ENCODE results near the gene DISC1.

DISC1 gene

DNA sequence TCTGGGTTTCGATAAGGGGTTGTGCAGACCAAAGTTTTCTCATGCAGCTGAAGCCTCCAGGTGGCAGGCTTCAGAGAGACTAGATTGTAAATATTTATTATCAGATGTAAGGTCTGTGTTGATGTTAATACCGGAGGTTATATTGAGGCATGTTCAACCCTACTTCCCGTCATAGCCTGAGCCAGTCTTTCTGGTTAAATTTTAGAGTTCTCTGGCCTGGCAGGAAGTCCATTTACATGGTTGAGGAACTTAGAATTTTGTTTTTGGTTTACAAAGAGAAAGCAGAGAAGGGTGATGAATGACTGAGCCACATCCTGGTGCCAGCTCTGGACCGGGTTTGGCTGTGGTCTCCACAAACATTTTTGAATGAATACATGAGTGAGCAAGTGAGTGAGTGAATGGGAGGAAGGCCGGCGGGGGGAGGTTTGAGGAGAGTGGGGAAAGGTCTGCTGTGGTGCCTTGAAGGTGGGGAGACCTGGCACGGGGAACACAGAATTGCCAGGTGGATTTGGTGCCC, 218.5 kb downstream of the DISC1 start:
- in situ Hi-C loops (cut with MboI; ENCODE audit: low sequenced_read_pairs): no loop called here

- in situ Hi-C loops (cut with MboI; ENCODE audit: low sequenced_read_pairs): no loop called here
Observed at GRCh38 chr1:231847612-231848397, 221.2 kb downstream of the DISC1 start.

DNA sequence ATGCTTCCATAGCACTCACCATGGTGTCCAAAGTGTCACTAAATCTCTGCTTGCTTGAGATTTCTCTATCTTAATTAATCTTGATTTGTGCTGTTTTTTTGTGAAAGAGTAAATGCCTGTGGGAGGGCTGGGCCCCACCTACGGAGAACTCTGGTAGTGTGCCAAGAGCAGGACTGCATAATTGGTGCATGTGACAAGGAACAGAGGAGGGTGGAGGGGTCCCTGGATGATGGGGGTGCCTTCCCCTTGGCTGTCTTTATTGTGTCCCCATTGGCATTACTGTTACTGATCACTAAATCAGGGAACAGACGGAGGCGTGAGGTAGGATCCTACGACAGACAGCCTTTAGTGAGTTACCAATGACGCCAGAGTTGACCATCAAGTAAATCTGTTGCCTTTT, 223.4 kb downstream of the DISC1 start:
- in situ Hi-C loops (cut with MboI; ENCODE audit: low sequenced_read_pairs): loop anchor here (25.0 kb wide), 1 partner anchor 1387 kb away; no protein-coding TSS in a partner anchor

GRCh38 chr1:231850786-231851185, 224.2 kb downstream of the DISC1 start:
- in situ Hi-C loops (cut with MboI; ENCODE audit: low sequenced_read_pairs): loop anchor here (25.0 kb wide), 1 partner anchor 1387 kb away; no protein-coding TSS in a partner anchor

DNA sequence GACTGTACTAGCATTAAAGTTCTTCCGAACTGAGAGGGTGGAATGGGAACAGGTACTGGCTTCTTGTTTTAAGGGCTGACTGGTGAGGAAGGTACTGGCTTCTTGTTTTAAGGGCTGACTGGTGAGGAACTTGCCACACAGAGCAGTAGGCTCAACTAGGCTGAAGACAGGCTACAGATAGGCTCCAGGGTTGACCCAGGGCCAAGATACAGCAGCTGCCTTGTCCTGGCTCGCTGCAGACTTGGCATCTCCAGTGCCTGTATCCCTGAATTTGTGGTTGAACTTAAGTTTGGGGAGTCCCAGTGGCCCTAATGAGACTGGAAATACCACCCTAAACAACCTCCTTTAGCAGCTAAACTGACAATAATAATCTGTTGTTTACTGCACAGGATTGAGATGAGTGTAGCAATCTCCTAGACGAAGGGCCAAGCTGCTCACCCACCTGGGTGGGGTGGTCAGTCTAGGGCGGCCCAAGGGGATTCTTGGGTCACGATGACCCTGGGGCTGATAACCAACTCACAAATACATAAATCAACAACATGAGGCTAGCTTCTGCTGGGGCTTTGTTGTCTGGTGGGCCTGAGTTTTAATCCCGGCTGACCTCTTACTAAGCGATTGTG, 227.1 kb downstream of the DISC1 start:
- in situ Hi-C loops (cut with MboI; ENCODE audit: low sequenced_read_pairs): loop anchor here (25.0 kb wide), 1 partner anchor 1384 kb away; no protein-coding TSS in a partner anchor

DNA sequence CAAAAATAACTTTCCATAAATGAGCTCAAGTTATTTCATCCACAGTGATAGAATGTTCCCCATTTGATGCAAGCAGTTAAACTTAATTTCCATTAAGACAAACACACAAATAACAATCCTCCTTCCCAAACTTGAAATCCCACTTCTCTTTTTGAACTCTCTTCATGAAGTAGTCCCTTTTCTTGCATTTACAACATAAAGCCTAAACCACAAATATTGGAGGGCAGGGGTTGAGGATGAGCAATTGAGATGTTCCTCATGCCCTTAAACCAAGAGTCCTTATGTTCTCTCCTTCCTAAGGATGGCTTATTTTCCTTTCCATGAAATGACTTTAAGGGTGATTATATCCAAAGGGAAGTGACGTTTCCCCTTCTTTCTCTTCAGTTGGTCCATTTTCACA, 228.8 kb downstream of the DISC1 start:
- in situ Hi-C loops (cut with MboI; ENCODE audit: low sequenced_read_pairs): loop anchor here (25.0 kb wide), 1 partner anchor 1382 kb away; no protein-coding TSS in a partner anchor

DNA sequence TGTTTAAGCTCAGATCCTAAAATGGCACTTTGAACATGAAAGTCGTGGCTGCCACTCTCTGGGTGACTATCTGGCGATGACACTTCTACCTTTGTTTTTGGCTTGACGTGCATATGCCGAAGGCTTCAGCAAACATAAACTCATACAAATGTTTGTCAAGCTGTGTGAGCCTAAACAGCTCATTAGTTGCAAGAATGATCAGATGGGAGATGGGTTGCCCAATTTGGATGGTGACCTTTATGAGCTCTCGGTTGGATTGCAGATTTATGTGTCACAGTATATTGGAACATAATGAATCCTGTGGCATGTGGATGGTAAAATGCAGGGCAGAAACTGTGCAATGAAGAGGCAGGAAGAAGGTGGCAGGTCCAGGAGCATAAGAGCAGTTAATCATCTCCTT, 229.3 kb downstream of the DISC1 start:
- in situ Hi-C loops (cut with MboI; ENCODE audit: low sequenced_read_pairs): loop anchor here (25.0 kb wide), 1 partner anchor 1381 kb away; no protein-coding TSS in a partner anchor

GRCh38 chr1:231856426-231856825, 229.8 kb downstream of the DISC1 start:
- in situ Hi-C loops (cut with MboI; ENCODE audit: low sequenced_read_pairs): loop anchor here (25.0 kb wide), 1 partner anchor 1381 kb away; no protein-coding TSS in a partner anchor

DNA sequence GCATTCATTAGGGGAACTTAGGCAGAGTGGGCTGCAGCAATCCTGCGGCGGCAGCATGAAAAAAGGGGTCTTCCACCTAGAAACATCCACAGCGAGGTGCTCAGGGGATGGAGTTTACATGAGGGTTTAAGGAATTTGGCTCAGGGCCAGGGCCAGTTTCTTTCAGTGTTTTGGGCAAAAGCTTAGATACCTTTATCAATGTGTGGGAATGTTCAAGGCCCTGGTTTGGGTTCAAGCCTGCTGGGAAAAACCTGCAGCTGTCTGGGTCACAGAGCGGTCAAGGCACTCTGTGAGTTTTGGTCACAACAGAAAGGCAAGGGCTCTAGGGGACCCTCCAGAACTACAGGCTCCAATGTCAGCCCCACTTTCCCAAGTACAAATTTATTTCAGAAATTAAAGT, 230.3 kb downstream of the DISC1 start:
- in situ Hi-C loops (cut with MboI; ENCODE audit: low sequenced_read_pairs): loop anchor here (25.0 kb wide), 1 partner anchor 1380 kb away; no protein-coding TSS in a partner anchor

DNA sequence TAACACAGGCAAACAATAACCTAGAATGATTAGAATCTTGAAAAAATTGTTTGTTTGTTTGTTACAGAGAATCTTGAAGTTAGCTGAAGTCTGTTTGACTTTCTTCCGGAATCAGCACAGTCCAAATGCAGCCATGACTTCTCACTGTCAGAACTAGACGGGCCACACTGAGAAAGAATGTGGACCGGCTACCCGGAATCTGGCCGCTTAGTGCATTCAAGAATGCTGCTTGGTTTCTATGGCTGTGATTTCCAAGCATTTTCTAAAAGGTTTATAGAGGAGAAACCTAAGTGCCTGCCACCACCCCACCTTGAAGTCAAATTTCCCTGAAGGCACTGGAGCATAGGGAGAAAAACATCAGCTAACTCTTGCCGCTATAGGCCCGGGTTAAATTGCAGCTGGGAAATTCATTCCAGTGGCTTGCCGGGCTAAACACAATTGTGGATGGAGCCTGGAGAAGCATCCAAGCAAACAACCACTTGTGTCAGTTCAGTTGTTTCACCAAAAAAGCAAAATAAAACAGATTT, 231.1 kb downstream of the DISC1 start:
- in situ Hi-C loops (cut with MboI; ENCODE audit: low sequenced_read_pairs): loop anchor here (25.0 kb wide), 1 partner anchor 1380 kb away; no protein-coding TSS in a partner anchor

DNA sequence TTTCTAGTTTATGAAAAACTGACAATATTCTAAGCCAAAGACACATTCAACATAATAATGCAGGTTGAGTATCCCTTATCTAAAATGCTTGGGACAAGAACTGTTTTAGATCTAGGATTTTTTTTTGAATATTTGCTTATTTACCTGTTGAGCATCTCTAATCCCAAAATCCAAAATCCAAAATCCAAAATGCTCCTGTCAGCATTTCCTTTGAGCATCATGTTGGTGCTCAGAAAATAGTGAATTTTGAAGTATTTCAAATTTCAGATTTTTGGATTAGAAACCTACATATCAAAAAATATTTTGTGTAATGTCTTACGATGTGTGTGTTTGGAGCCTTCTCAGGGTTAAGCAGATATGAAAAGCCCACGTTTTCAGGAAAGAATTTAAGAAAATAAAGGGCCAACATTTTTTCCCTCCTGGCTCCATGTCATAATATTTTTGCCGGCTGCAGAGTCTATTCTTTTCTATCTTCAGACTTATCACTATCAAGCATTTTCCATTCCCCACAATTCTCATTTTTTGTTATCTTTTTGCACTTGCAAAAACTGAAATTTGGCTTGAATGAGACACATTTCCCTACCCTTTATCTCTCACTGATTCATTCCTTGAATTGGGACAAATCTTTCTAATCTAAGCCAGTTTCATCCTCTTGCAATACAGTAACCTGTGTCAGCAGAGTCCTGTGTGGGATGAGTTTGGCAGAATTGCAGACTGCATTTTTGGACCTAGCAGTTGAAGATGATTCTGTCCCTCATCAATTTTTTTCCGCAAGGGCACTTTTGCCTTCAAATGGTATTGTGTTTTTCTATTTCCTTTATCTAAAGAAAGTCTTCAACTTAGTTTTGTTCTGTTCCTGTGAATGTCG, 233.9 kb downstream of the DISC1 start:
- in situ Hi-C loops (cut with MboI; ENCODE audit: low sequenced_read_pairs): loop anchor here (25.0 kb wide), 1 partner anchor 1377 kb away; no protein-coding TSS in a partner anchor

DNA sequence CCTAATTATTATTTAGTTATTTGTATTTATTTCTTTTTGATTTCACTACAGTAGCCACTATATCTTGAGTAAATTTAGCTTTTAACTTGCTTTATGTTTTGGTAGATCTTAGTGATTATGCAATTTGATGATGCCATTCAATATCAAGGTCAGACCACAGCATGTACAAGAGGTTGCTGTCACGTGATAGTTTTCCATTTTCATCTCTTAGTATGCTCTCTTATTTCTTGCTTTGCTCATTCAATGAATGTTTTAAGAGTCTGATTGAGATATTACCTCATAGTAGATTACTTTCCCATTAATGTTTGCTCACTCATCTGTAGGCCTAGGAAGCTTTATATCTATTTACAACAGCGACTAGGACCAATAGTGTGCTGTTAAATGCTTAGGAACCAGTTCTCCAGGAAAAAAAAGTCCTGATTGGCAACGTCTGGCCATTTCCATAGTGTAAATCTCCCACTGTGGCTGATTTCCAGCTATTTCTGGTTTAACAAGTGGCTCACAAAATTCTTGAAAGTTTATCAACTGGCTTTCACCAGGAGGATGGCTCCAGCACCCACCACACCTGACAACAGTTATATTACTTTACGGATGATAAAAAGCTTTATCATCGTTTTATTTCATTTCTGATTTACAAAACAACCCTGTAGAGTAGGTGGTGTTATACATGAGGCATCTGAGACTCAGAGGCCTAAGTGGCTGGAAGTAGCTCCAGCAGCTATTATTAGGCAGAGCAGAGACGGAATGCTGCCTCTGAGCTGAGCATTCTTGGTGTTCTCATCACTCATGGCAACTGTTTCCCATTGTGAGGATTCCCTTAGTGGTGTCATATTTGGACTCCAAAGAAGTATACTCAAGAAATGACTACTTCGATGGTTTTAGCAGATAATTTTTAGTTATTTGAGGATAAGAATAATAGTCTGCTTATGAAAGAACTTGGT, 235.2 kb downstream of the DISC1 start:
- in situ Hi-C loops (cut with MboI; ENCODE audit: low sequenced_read_pairs): loop anchor here (25.0 kb wide), 1 partner anchor 1375 kb away; no protein-coding TSS in a partner anchor

DNA sequence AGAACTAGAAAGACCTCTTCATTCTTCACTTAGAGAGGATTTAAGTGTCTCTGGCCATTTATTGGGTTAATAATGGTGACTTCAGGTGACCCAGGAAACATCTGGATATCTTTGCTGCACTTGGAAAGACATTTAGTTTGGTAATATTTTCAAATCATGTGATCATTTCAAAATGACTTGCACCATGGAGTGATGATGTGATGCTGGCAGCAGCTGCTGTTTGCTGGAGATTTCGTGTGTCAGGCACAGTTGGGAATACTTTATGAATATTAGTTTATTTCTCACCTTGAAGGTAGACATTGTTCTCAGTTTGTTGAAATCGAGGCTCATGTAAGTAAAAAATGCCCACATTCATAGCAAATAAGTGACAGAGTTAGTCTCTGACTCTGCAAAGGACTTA, 236.0 kb downstream of the DISC1 start:
- in situ Hi-C loops (cut with MboI; ENCODE audit: low sequenced_read_pairs): loop anchor here (25.0 kb wide), 1 partner anchor 1375 kb away; no protein-coding TSS in a partner anchor

DNA sequence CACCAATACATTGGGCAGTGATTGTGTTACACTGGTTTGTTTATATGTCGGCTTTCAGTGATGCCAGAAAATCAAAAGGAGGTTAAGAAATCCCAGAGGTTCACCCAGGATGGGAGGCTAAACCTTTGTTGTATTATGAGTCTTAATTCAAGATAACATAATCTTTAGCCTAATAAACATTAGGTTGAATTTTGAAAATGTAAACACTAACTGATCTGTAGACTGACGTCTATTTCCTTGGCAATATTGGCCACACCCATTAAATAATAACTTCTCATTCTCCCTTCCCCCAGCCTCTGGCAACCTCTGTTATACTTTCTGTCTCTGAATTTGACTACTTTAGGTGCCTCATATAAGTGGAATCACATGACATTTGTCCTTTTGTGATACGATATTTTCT, 238.7 kb downstream of the DISC1 start:
- in situ Hi-C loops (cut with MboI; ENCODE audit: low sequenced_read_pairs): loop anchor here (25.0 kb wide), 1 partner anchor 1372 kb away; no protein-coding TSS in a partner anchor

- in situ Hi-C loops (cut with MboI; ENCODE audit: low sequenced_read_pairs): loop anchor here (25.0 kb wide), 1 partner anchor 1371 kb away; no protein-coding TSS in a partner anchor
Observed at GRCh38 chr1:231866392-231867331, 240.1 kb downstream of the DISC1 start.

DNA sequence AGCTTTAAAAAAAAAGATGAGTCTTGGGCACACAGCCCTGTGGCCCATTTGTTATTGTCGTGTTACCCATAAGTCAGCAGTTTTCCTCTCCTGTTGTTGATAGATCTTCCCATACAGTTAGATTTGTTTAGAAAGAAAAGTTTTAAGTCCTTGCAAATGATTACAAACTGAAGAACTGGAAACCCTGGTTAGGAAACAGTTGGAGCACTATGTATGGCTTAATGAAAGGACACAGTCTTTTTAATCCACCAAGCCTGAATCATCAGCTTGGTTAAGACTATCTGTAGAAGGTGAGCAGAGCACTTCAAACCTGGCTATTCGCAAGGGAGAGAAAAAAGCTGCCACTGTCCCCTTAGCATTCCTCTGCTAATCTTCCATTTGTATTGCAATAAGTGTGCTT, 241.0 kb downstream of the DISC1 start:
- in situ Hi-C loops (cut with MboI; ENCODE audit: low sequenced_read_pairs): loop anchor here (25.0 kb wide), 1 partner anchor 1370 kb away; no protein-coding TSS in a partner anchor

DNA sequence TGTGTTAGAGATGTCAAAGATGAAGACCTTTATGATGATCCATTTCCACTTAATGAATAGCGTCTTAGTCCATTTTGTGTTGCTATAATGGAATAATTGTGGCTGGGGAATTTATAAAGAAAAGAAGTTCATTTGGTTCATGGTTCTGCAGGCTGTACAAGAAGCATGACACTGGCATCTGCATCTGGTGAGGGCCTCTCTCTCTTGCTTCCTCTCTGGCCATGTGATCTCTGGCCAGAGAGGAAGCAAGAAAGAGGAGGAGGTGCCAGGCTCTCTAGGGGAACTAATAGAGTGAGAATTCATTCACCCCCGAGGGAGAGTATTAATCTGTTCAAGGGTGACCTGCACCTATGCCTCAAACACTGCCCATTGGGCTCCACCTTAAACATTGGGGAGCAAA, 242.8 kb downstream of the DISC1 start:
- in situ Hi-C loops (cut with MboI; ENCODE audit: low sequenced_read_pairs): loop anchor here (25.0 kb wide), 1 partner anchor 1368 kb away; no protein-coding TSS in a partner anchor

GRCh38 chr1:231871471-231871870, 244.9 kb downstream of the DISC1 start:
- in situ Hi-C loops (cut with MboI; ENCODE audit: low sequenced_read_pairs): loop anchor here (25.0 kb wide), 1 partner anchor 1366 kb away; no protein-coding TSS in a partner anchor
